ENCODE data around the gene SLC22A13.

DNA sequence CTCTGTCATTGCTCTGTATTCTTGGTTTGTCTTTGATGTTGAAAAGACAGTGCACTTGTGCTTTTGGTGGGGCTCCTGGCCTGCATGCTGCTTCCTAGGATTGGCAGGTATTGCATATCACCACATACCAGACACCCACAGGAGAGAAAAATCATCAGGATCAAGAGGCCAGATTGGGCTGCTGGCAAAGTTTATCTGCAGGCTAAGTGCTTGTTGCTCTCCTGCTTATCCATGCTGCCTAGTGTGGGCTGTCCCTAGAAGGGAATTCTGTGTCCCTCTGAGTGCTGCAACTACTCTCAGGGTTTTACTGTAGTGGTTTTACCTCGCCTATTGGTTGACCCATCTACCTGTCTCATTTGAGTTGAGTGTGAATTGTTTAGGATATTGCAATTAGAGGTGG, 833 bp upstream of the SLC22A13 start:
- TF ChIP-seq, protein P1, sequence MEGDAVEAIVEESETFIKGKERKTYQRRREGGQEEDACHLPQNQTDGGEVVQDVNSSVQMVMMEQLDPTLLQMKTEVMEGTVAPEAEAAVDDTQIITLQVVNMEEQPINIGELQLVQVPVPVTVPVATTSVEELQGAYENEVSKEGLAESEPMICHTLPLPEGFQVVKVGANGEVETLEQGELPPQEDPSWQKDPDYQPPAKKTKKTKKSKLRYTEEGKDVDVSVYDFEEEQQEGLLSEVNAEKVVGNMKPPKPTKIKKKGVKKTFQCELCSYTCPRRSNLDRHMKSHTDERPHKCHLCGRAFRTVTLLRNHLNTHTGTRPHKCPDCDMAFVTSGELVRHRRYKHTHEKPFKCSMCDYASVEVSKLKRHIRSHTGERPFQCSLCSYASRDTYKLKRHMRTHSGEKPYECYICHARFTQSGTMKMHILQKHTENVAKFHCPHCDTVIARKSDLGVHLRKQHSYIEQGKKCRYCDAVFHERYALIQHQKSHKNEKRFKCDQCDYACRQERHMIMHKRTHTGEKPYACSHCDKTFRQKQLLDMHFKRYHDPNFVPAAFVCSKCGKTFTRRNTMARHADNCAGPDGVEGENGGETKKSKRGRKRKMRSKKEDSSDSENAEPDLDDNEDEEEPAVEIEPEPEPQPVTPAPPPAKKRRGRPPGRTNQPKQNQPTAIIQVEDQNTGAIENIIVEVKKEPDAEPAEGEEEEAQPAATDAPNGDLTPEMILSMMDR (IDR thresholded peaks at IDR 0.05 in 4 of 5, conservative IDR thresholded peaks at IDR 0.05 in 1 of 5), result no peak
- TF ChIP-seq POLR2A (IDR thresholded peaks at IDR 0.05), result no peak
